T-helper 2 cell (primary cell): Measurements from ENCODE around the gene HRCT1.
A peak's percentile ranks its signal among the peaks of the same experiment; 100 is the strongest.
"Not testable (repeated sequence)": the region's sequence is repeated elsewhere in the genome, so short reads cannot be mapped to it uniquely, and the experiment has no call there.

Experiments used
- DNase-seq, 5 experiments: peaks; one replicate each; pipeline versions ENCODE4 v3.0.0 to v3.0.0-alpha.2; 2012 to 2022

The HRCT1 gene

DNA sequence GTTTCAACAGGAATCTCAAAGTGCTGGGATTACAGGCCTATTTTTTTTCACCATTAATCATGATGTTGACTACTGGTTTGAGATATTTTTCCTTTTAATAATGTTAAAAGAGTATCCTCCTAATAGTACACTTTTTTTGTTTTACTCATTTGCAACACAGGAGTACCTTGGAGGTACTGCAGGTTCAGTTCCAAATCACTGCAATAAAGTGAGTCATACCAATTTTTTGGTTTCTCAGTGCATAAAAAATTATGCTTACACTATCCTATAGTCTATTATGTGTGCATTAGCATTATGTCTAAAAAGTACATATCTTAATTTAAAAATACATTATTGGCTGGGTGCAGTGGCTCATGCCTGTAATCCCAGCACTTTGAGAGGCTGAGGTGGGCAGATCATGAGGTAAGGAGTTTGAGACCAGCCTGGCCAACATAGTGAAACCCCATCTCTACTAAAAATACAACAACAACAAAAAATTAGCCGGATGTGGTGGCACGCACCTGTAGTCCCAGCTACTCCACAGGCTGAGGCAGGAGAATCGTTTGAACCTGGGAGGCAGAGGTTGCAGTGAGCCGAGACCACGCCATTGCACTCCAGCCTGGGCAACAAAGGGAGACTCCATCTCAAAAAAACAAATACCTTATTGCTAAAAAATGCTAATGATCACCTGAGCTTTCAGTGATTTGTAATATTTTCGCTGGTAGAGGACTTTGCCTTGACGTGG, 8.5 kb upstream of the HRCT1 start:
- not testable (repeated sequence) for DNase-seq

DNA sequence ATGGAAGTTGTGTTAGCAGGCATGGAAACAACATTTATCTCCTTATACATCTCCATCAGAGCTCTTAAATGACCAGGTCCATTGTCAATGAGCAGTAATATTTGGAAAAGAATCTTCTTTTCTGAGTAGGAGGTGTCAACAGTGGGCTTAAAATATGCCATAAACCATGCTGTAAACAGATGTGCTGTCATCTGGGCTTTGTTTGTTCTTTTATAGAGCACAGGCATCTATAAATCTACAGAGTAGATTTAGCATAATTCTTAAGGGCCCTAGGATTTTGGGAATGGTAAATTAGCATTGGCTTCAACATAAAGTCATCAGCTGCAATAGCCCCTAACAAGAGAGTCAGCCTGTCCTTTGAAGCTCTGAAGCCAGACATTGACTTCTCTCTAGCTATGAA, 7.7 kb upstream of the HRCT1 start:
- DNase-seq = no peak

DNA sequence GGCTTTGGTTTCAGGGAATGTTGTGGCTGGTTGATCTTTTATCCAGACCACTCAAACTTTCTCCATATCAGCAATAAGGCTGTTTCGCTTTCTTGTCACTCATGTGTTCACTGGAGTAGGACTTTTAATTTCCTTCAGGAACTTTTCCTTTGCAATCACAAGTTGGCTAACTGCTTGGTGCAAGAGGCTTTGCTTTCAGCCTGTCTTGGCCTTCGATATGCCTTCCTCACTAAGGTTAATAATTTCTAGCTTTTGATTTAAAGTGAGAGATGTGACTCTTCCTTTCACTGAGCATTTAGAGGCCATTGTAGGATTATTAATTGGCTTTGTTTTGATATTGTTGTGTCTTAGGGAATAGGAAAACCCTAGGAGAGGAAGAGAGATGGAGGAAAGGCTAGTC, 7.0 kb upstream of the HRCT1 start:
- DNase-seq = no peak

DNA sequence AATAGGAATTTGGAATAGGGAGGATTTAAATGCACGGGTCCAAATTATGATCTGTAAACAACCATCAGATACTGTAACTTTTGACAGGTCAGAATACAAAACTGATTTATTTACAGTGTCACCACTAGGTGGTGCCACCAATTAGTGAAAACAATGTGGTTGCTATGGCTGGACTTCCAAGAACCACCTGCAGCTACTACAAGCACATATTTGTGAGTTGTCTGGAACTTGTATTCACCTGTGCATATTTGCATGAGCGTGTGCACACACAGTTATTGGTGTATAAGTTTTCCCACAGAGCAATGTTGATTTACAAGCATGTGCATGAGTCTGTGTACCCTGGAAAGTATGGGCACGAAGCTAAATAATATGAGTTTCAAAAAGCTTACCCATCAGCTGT, 3.0 kb upstream of the HRCT1 start:
- peak in 2 of 5 experiments; percentile 3 to 69 for DNase-seq

DNA sequence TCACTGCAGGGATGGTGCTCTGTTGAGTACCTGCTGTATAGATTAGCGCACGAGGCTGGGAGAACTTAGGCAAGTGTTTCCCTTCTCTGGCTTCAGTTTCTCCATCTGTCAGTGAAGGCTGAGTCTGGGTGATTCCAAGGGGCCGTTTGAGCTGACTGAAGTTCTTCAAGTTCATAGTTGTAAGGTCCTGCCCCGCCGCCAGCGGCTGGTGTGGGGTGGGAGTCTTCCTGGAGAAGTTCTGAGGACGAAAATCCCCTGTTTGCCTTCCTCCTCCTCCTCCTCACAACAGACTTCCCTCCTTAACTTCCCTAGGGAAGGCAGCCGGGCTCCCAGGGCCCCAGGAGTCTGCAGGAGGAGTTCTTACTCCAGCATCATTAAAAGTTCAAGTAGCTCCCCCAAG, 1.7 kb upstream of the HRCT1 start:
- no peak for DNase-seq

DNA sequence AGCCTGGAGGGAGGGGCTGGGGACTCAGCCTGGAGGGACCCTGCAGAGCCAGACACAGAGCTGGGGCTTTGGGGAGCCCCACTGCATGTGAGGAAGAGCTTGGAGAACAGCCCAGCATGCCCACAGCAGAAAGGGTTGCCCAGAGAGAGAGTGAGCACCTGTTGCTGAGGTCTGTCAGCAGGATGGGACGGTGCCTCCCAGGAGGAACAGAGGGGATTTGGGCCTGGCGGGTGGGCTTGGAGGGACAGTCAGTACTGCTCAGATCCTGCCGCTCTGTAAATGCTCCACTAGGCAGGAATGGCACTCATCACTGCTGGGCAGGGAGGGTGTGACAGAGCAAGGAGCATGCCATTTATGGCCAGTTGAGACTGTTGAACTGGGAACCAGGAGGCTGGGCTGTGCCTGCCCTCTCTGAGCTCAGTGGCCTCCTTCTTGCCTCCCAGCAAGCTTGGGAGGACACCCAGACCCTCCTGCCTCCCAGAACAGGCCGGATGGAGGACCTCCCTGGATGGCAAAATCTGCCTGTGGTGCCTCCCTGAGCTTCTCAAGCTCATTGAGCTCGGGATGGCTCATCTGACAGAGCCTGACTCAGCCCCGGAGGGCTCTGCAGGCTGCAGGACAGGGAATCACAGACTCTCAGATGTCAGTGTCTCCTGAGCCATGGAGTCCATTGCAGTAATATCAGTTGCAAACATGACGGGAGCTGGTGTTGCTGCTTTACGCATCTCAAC, 786 bp upstream of the HRCT1 start:
- no peak for DNase-seq

DNA sequence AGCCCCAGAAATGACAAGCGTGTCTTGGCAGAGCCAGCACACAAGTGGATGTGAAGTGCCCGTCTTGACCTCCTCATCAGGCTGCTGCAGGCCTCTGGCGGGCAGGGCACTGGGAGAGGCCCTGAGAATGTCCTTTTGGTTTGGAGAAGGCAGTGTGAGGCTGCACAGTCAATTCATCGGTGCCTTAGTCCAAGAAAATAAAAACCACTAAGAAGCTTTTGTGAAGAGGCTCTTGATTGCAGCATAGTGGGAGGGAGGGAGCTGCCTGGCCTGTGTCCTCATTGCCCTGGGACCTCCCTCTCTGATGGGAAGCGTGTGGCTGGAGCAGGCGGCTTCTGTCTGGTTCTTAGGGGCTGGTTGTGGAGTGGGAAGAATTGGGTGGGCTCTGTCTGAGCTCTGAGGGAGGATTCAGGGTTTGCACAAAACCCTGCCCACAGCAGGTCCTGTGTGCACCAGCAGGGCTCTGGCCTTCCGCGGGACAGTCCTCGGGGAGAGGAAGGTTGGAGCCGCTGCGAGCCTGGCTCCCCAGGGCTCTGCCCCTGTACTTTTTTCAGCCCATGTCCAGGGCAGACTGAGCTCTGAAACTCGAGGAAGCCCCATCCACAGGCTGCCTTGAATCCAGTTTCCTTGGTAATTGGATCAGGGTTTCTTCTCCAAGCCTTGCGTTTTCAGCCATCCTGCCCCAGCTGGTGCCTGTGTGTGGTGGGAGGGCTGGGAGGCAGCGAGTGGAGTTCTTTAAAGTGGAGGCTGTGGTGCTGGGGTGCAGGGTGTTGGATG, 1.1 kb downstream of the HRCT1 start:
- DNase-seq = no peak

DNA sequence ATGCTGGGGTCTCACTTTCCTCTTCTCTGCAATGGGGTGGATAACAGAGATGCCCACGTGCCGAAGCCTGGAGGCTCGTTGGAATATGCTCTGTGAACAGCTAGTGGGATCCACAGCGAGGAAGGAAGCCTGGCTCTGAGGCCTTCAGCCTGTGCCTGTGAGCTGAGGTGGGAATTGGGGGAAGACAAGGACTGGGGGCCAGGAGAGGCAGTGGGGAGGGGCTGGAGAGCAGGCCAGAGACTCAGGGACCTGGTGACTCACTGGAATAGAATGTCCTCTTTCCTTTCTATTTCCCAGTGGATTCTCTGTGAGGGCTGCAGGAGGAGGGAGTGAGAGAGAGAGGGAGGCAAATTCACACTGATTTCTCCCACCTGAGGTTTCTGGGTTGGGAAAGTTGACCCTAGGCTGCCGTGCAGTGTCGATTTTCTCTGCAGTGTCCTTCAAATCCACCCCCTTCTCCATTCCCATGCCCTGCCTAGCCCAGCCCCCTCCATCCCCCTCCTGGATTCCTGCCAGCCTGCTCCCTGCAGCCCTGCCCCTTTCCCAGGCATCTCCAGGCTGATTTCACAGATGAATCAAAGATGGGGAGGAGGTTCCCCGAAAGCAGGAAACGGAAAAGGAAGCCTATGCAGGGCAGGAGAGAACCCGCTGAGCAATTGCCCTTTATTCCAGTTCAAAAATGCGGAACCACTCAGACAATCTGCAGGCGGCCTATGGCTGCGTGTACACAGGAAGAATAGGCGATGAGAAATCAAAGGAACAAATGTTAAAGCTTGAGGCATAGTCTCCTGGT, 1.9 kb downstream of the HRCT1 start:
- no peak for DNase-seq

DNA sequence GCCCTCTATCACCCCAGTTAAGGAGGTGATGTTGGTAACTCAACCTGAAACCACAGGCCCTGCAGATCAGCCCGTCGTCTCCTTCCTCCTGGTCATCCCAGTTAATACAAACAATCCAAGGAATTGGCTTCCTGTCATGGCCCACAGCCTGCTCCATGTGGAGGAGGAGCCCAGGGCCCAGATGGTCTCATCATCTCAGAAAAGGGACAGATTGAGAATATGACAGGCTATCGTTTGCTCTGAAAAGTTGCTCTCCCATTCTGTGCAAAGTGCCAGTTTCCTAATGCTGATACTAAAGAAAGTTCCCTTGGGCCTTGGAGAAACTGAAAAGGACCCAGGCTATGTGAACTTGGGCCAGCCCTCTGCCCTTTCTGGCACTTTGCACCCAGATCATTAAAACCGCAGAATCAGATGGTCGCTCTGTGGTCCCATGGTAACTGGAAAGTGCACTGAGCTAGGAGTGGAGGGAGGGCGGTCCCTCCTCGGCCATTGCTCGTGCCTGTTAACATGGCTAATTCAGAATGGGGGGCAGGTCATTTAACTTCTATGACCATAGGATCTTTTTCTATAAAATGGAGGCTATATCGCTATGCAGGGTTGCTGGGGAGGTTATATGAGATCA, 2.6 kb downstream of the HRCT1 start:
- DNase-seq = no peak

DNA sequence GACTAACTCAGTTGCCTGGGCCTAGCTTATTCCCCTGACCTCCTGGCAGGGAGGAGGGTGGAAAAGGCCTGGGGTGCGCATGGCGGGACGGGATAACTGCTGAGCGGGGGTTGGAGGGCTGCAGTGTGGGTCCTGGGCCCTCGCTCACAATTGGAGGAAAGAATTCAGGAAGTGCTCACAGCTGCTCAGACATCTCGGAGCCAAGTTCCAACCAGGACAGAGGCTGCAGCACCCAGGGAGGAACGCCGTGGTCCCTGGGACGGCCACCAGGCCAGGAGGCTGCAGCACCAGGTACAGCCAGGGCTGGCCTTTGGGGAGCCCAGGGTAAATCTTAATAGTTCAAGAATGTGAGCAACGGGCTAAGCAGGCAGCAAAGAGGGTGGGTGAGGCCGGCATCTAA, 3.3 kb downstream of the HRCT1 start, which contains the start of gene SPAAR:
Gene SPAAR (plus strand): TSS at position 217 of the 400 bp plus-strand sequence. CDS start 974 bp downstream, outside the sequence.
- no peak for DNase-seq

DNA sequence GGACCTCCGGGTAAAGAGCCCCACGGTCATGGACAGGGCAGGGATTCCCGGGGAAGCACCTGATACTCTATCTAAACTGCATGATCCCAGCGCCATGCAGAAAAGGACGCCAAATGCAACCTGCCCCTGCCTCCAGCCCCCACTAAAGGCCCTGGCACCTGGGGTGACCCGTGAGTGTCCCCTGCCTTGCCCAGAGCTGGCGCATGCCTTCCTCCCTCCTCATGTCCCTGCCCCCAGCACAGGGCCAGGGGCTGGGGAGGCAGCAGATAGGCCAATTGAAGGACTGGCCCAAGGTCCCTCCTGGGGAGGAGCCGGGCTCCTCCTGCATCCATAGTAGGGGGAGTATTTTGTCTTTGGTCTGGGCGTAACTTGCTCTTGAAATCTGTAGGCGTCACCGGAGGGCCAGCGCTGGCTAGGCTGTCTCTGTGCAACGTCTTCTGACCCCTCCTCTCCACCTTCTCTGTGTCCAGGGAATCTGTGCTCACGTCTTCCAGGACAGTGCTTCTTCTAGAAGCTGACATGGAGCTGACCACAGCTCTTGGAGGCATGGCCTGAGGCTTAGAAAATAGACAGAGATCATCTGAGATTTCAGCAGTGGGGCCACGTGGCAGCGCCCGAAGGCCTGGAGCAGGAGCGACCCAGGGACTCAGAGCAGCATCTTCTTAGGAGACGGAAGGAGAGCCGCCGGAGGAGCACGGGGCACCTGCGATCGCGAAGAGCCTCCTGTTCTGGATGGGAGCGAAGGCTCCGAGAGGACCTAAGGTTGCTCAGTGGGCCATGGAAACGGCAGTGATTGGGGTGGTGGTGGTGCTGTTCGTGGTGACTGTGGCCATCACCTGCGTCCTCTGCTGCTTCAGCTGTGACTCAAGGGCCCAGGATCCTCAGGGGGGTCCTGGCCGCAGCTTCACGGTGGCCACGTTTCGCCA, 3.9 kb downstream of the HRCT1 start:
- DNase-seq = no peak

DNA sequence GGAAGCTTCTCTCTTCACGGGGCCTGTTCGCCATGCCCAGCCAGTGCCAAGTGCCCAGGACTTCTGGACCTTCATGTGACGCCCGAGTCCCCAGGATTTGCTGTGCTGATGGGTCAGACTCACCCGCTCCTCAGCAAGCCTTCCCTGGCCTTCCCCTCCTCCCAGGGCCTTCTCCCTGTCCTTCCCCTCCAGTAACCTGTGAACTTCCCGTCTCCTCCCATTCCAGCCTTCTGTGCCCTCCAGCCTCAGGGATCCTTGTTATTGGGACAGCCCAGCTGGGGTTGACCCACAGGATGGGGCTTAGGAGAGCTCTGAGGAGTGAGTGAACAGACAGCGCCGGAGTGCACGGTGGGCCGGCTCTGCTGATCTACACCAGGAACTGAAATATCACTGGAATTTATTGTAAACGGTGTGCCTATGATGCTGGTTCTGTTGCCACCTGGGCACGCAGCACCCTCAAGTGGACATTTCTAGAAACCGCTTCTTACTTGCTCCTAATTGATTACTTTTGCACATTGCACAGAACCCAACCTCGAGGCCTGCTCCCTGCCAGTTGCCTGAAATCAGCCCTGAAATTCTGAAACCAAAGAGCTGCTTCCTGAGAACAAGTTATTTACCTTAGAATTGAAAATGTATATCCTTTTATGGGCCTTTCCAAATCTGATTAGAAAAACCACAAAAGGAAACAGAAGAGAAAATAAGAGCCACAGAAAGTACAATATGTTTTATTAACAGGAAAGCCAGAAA, 4.8 kb downstream of the HRCT1 start:
- DNase-seq = peak in 3 of 5 experiments; percentile 3 to 93 (median 24)

DNA sequence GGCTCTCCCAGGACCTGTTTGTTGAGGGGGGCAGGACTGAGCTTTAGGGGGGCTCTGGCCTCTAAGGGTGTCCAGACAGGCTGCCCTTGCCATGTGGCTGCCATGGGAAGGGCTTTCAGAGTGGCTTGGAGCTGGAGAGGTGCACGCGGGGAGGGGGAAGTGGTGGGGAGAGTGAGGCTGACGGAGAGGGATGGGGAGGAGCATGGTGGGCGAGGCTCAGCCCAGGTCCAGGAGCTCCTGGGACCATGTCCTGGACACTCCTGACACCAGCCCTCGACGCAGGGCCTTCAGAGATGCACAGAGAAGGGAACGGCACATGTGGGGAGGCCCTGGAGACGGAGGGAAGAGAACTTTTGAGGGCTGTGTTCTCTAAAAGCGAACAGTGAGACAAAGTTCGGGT, 5.7 kb downstream of the HRCT1 start:
- DNase-seq = no peak

DNA sequence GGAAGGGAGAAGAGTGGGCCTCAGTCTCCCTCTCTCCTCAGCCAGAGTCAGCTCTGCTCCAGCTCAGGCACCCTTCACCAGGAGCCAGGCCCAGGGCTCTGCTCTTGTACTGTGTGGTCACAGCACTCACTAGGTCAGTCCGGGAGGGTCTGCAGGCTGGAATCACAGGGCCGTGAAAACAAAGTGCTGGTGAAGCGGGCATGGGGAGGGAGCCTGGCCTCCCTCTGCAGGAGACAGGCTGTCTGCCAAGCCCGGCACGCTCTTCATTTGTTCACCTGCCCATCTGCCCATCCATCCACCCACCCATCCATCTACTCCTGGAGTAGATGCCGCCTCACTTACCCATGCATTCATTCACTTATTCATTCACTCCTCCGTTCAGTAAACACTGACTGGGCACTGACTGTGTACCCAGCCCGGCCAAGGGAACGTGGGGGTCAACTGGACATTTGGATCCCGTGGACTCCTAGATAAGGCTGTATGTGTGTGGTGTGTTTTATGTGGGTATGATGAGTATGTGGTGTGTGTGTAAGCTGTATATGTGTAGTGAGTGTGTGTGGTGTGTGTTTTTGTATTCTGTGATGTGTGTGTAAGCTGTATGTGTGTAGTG, 6.9 kb downstream of the HRCT1 start:
- no peak for DNase-seq

DNA sequence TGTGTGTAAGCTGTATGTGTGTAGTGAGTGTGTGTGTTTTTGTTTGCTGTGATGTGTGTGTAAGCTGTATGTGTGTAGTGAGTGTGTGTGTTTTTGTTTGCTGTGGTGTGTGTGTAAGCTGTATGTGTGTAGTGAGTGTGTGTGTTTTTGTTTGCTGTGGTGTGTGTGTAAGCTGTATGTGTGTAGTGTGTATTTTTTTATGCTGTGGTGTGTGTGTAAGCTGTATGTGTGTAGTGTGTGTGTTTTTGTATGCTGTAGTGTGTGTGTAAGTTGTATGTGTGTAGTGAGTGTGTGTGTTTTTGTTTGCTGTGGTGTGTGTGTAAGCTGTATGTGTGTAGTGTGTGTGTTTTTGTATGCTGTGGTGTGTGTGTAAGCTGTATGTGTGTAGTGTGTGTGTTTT, 7.4 kb downstream of the HRCT1 start:
- DNase-seq = not testable (repeated sequence)

DNA sequence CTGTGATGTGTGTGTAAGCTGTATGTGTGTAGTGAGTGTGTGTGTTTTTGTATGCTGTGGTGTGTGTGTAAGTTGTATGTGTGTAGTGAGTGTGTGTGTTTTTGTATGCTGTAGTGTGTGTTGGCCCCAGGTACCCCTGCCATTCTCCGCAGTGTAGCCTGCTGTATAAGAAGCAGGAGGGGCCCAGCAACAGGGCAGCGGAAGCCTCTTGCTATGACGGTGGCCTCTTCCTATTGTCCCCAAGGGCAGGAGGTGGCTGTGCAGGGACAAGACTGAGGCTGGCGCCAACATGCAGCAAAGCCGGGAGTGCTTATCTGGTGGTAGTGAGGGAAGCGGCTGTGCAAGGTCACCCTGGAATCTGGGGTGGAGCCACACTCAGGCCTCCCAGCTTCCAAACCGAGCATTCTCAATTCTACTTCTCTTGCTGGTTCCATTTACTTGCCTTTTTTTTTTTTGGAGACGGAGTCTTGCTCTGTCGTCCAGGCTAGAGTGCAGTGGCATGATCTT, 8.4 kb downstream of the HRCT1 start:
- DNase-seq = peak in 1 of 5 experiments; percentile 50

DNA sequence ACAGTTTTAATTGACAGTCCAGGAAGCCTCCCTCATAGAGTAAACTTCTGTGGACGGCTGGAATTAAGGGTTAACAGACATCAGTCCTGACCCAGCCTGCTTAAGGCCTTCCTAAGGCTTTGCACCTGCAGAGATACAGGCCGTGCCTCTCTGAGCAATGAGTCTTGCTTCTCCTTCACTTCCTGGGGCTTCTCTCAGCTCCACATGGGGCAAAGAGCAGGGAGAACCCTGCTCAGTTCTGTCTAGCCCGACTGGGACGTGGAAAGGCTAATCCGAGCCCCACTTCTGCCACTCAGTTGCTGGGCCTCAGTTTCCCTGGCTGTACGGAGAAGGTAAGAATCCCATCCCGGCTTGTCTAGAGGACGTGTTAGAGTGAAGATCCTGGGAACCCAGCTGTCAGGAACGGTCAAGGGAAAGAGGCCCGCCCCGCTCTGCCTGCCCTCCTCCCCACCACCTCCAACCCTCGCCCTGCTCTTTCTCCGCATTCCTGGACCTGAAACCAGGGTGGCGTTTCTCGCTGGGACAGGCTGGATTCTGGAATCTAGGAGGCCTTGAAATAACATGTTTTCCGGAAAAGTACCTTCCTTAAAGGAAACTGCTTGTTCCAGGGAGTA, 9.8 kb downstream of the HRCT1 start:
- no peak for DNase-seq

DNA sequence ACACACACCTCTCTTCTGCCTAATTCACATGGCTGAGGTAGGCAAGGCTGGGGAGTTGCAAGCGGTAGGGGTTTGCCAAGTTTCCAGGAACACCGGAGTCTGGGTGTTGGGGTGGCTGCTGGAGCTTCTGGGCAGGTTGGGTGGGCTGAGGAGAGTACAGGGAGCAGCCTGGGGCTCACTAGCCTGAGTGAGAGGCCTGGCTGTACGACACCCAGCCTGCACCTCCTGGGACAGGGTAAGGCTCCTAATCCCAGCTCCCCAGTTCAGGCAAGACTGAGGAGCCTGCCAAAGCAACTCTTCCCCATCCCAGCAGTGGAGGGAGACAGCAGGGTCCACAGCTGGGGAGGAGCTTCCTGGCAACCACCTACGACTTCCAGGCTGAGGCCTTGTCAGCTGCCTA, 11.3 kb downstream of the HRCT1 start:
- no peak for DNase-seq

DNA sequence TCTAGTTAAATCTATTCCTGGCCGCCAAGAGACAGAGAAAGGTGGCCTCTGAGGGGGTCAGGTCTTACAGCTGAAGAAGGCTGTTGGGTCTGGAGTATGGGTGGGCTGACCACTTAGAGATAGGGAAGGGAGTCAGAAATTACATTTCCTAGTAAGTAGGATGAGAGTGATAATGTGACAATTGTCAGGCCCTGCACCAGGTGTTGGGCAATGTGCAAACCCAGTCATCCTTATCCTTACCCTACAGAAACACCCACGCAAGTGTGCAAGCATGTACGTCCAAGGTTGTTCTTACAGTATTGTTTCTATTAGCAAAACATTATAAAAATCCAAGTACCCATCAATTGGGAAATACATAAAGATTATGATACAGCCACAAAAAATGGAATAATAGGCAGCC, 12.8 kb downstream of the HRCT1 start:
- DNase-seq = no peak
